ENCODE data around the gene CDK8. TPM values are rescaled to one million over a fixed set of nuclear protein-coding genes. Genes with fewer than 3 reads are reported as not detected.
"Not testable (repeated sequence)": the region's sequence is repeated elsewhere in the genome, so short reads cannot be mapped to it uniquely, and the experiment has no call there.

Gene CDK8
- total RNA-seq, result 12.8 and 16.6 TPM in 2 replicates

DNA sequence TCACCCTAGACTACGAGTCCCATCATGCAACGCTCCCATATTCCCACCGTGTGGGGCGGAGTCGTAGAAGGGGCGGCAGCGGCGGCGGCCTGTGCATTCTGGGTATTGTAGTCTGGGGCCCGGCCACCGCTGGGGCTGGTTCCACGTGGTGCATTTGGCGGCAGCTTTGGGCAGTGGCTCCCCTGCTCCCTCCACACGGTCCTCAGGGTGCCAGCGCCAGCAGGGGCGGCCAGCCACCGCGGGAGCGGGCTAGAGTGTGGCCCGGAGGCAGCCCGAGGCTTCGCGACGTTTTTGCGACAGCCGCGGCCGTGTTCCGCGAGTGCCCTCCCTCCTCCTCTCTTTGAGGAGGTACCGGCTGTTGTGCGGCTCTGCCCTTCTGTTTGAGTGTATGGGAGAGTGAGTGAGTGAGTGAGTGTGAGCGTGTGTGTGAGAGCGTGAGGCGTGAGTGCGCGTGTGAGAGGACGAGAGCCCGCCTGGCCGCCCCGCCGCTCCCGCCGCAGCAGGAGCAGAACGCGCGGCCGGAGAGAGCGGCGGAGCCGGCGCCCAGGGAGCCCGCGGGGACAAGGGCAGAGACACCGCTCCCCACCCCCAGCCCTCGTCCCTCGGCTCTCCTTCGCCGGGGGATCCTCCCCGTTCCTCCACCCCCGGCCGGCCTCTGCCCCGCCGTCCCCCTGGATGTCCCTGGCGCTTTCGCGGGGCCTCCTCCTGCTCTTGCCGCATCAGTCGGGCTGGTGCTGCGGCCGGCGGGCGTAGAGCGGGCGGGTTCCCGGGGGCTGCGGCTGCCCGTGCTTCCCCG is at the start of gene CDK8:
Gene CDK8, plus strand, starts transcription at position 343 of the 796 bp plus-strand sequence. CDS start 513 bp downstream, outside the sequence.
- DNase-seq, result peak; percentile 91

DNA sequence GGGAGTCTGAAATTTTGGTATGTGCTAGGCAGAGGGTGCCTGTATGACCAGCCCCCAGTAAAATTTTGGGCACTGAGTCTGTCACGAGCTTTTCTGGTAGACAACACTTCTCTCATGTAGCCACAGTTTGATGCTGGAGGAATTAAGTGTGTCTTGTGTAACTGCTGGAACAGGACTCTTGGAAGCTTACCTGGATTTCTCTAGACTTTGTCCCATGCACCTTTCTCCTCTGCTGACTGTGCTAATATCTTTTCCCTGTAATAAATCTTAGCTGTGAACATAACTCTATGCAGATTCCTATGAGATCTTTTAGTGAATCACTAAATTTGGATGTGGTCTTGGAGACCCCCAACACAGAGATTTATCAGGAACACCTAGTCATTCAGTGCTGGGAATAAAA is 45.6 kb upstream of the CDK8 start:
- DNase-seq, result no peak

DNA sequence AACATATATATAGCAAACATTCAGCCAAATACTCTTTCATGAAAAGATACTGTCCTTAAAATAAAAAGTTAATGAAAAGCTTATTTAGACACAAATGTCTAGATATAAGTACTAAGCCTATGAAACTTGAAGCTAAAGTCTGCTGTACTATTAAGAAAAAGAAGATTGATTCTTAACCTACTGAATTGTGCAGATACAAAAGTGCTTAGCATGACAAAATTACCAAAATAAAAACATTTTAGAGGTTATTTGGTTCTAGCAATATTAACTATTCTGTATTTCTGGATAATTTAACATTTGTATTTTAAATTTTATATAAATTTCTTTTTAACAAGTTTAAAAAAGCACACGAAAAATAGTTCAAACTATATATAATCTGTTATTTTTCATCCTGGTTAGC is 40.6 kb upstream of the CDK8 start:
- DNase-seq, result no peak

DNA sequence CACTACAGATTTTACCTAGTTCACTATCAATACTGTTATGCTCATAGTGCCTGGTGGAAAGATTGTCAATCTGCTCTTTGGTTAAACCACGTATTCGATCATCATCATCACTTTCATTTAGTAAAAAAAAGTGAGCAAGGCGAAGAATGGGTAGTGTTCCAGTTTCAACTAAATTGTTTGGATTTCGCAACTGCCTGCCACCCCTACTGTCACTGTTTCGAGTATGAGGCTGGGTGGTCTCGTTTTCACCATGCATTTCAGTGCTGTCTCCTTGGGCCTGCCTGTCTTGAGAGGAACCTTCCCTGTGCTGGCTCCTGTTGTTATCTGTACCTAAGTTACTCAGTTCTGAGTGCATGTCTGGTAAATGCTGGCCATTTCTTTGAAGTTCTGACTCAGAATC is 39.9 kb upstream of the CDK8 start:
- no peak for DNase-seq

DNA sequence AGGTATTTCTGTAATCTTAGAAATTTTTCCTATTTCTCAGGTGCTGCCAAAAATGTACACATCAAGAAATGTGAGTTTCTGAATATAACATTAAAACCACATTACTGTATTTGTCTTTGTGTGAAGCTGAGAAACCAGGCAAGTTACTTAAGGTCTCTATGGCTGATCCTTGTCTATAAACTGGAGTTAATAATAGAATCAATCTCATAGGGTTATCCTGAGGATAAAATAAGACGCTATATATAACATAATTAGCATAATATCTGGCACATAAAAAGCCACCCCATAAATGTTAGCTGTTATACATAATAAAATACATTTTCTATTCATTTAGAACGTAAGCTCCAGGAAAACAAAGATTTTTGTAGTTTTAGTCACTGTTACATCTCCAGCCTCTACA is 37.9 kb upstream of the CDK8 start:
- DNase-seq, result no peak

DNA sequence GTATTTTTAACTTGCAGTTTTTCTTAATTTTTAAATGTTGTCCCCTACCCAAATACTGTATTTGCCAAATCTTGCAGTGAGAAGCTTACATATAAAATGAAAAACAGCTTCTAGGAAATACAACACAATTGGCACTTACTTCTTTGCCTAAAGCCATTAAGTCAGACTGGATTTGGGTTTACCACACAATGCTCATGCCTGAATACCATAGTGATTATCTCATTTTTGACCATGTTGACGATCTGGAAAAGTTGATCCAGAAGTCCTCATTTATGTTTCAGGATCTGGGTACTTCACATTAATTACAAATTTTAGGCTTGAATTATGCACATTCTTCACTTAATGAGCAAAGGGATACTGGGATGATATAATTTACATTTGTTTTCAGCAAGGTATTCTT is 34.2 kb upstream of the CDK8 start:
- no peak for DNase-seq

DNA sequence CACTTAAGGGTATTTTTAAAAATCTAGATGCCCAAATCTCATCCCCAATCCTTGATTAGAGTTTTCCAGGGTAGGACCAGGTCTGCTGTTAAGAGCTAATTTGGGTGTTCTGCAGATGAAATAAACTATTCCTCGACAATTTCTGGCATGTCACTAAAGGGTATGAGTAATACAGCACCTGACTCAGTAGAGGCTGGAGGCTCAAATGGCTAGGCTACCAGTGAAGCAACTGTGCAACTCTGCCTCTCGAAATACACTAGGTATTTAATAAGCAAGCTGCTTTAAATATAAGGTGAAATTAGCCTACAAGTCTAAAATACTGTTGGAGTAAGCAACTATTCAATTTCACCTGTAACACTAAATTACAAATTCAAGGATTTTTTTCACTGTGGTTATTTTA is 33.4 kb upstream of the CDK8 start:
- DNase-seq, result peak; percentile 52

DNA sequence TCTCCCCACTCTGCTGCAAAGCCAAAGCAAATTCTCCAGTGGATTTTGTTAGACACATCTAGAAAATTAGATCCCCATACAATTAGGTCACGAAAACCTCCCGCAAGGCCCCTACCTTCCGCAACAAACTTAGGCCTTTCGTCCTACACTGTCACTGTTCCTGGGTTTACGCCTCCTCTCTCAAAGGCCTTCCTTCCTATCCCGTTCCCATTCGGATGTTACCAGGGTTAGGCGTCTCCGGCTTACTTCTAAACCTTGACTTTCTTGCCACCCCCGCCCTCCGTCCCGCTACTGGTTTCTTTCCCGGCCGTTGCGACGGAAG is 32.6 kb upstream of the CDK8 start:
- DNase-seq, result no peak

DNA sequence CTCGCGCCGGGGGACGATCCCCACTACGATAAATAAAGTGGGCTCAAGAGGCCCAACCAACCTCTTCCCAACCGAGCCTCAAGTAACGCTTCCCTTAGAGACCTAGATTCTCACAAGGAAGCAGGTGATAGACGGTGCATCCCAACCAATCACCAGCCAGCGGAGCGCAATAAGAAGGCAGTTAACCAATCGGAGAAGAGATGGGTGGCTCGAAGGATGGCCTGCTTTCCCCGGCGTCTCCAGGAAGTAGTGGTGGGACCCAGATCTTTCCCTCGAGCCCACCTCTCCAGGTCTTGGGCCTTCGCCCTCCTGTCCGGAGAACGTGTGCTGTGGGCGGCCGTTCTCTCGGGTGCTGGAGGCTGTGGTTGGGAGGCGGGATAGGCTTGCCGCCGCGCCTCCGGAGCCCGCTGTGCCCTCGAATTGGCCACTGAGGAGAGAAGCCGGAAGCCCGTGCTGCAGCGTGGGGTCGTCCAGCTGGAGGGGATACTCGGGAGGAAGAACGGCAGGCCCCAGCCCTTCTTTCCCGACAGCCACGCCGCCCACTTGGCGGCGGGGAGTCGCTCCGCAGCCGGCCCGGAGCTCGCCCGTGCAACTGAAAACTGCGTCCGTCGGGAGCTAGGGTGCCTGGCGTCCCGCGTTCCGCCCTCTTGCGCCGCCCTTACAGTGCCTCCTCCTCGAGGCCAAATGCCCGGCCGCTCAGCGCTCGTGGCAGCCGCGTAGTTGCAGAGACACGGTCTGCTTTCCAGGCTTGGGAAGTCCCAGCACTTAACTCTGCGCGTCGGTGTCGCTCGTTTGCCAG is 32.0 kb upstream of the CDK8 start, which contains the start of gene RNF6:
Gene RNF6, minus strand, starts transcription at position 594 of the 799 bp plus-strand sequence. CDS start 2,665 bp downstream, outside the sequence.
- DNase-seq, result peak; percentile 99

DNA sequence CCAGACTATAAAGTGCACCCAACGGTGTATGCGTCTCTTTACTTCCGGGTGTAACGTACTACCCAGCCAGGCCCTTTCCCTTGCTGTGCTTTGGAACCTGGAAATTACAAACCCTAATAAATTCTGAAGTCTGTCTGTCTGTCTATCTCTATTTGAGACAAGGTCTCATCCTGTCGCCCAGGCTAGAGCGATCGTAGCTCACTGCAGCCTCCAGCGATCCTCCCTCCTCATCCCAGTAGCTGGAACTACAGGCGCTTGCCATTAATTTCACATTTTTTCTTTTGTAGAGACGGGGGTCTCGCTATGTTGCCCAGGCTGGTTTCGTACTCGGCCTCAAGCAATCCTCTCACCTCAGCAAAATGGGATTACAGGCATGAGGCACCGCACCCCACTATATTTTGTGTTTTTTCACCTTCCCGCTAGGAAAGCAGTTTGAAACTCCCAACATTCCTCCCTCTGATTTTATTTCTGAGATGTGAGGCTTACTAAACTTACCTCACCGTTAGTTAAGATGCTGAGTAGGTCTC is 31.3 kb upstream of the CDK8 start:
- DNase-seq, result no peak

DNA sequence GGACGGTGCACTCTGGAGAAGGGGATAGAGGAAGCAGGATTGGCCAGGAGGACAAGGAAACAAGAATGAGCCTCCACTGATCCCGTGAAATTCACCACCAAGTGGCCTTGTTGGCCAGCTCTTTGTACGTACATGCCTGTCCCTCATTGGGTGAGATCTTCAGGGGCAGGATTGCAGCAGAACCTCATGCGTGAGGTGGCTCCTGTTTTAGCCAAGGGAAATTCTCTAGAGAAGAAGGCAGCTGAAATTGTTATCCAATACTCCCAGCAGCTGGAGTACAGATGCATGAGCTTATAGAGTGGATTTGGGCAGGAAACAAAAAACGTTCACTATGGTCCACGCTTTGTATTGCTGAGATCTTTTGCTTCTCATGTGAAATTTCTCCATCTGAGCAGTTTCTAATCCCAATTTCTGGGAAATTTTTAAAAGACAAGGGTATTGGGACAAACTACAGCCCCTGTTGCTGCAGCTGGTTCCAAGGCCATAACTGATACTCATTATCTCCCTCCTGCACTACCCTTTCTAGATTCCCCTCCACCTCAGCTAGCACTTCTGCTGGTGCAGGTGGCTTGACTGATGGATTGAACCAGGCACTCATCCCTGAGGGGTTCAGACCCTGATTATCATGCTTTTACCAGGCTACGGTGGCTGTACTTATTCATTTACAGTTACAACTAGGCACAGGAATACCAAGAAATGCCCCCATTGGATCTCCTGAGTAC is 27.9 kb upstream of the CDK8 start:
- DNase-seq, result no peak

DNA sequence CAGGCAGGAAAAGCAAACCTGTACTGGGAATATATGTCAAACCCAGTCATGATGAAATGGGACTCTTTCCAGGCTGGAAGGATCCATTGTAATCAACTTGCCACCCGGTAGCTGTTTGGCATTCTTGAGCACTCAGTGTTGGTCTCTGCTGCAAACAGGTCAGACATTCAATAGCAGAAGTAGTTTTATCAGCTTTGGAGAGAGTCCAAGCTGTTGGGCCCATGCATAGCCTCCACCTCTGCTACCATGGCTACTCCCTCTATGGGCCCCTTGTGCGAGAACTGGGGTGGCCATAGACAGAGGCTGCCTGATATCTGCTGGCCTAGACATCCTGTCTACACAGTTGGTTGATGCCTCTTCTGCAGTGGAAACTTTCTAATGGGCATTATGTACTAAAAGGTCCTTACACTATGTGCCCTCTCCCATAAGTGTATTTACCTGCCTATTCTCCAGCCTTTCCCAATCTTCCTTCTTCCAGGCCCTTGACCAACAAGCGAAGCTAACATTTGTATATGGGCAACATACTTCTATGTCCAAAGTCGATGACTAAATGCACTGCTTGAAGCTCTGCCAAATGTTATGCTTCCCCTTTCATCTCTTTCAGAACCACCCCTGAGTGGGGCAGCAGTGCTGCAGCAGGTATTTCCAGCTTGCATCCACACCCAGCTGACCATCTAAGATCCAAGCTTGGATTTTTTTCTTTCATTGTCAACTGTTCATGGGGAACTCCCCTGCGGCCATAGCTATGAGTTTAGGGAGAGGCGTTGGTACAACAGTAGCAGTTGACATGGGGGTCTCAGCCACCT is 26.6 kb upstream of the CDK8 start:
- DNase-seq, result no peak

DNA sequence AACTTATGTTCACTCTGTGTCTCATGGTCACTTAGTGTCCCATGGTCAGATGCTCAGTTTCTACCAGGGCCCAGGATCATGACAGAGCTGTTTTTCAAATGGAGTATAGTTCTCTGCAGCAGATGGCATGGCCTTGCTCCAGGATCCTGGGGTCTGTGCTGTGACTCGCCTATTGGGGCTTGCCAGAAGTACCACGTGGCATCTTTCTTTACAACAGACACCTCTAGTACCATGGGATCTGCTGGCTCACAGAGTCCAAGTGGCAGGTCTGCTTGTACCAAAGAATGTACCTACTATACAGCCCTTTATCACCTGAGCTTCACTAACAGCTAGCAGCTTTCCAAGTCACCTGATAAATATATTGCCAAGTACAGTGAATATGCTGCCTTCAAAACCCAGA is 25.8 kb upstream of the CDK8 start:
- no peak for DNase-seq

DNA sequence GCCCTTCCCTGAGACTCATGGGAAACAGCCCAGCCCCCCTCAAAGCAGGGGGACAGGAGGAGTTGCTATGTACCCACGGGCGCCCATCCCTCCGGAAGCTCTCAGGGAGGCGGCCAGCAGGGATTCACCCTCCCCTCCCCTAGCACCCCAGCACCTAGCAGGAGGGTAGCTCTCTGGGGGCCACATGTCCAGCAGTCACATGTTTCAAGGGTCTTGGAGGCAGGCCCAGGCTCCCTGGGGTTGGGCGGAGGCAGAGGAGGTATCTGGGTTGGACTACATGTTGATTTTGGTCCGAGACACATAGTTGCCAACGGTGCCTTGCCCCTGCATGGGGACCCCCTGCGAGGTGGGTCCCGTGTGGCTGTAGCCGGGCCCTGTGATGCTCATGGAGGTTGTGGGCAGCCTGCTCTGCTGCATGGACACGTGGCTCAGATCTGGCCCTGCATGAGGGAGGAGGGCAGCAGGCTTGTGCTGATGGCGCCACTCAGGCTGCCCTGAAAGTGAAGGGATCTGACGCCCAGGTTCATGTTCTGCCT is 24.8 kb upstream of the CDK8 start:
- DNase-seq, result no peak

DNA sequence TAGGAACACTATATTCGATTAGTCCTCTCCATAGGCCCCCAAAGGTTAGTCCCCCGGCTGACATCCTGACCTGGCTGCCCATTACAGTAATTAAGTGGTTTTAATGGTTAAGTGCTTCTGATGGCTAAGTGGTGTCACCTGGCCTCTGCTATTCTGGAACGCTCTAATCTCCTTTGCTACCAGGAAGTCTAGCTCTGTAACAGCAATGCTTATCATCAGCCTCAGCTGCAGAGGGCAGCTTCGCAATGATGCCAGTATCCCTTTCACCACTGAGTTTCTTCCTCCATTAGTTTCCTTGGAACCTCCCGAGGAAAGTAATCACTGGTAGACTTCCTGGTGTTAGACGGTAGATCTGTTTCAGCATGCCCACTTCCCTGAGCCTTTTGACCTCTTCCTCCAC is 23.2 kb upstream of the CDK8 start:
- DNase-seq, result no peak

DNA sequence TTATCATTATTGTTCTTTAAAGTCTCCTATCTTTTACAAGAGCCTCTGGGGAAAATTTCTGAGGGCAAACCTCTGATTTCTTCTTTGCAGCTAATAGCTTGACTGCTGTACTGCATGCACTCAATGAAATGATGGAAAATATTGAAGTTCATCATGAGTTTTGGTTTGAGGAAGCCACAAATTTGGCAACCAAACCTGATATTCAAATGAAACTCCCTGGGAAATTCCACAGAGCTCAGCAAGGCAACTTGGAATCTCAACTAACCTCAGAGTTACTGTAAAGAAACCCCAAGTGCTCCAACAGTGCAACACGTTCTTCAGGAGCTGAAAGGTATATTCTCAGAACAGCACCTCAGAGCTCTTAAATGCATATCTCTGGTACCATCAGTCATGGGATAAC is 17.6 kb upstream of the CDK8 start:
- DNase-seq, result no peak

DNA sequence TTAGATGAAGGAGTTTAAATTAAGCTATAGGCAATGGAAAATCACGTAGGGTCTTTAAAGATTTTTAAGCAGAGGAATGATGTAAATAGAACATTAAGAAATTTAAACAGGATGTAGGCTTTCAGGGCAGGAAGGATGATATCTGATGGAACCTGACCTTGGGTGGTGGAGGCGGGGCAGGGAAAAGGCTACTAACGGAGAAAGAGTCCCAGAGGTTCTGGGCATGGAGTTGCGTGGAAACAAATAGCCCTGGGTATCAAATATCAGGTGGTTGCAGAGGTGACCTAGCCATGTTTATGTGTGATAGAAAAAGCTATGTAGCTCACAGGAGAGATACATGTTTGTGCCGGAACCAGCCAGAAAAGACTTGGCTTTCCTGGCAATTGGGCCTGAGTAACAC is 7.8 kb upstream of the CDK8 start:
- no peak for DNase-seq

DNA sequence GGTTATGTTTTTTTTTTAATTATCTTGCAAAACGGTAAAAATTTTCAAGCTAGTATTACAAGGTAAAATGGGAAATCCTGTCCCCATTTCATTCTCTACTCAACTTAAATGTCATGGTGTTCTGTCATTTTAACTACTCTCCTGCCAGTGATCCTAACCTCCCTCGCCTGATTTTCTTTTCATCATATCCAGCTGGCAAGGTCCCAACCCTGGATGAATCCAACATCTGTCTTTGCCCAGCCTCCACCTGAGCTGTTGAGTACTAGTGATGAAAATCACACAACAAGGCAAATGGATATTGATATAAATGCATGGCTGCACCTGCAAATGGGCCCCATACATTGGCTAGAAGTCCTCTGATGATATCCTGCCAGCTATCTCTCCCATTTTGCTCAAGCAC is 6.9 kb upstream of the CDK8 start:
- no peak for DNase-seq

DNA sequence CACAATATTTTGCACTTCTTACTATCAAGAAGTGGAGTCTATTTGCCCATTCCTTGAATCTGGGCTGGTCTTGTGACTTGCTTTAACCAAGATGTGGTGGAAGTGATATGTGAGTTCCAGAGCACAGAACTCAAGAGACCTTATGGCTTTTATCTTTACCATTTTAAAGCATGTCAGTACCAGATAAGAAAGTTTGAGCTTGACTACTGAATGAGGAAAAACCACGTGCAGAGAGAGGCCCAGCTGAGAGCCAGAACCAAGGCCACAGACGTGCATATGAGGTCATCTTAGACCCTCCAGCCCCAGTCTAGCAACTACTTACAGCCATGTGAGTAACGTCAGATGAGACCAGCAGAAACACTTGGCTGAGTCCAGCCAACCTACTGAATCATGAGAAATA is 6.3 kb upstream of the CDK8 start:
- no peak for DNase-seq

DNA sequence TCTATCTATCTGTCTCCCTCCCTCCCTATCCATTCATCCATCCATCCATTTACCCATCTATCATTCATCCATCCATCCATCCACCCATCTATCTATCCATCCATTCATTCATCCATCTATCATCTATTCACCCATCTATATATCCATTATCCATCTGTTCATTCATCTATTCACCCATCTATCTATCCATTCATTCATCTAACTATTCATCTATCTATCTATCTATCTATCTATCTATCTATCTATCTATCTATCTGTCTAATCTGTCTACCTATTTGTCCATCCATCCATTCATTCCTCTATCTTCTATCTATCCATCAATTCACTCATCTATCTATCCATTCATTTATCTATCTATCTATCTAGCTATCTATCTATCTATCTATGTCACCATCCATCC is 4.4 kb upstream of the CDK8 start:
- no peak for DNase-seq

DNA sequence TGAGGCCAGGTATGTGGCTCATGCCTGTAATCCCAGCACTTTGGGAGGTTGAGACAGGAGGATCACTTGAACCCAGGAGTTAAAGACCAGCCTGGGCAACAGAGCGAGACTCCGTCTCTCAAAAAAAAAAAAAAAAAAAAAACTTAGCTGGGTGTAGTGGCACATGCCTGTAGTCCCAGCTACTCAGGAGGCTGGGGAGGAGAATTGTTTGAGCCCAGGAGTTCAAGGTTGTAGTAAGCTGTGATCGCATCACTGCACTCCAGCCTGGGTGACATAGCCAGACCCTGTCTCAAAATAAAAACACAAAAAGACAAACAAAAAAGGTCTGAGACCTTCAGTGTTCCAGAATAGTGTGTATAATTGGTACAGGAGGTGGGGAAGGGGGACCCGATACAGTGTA is 1.9 kb upstream of the CDK8 start:
- not testable (repeated sequence) for DNase-seq

DNA sequence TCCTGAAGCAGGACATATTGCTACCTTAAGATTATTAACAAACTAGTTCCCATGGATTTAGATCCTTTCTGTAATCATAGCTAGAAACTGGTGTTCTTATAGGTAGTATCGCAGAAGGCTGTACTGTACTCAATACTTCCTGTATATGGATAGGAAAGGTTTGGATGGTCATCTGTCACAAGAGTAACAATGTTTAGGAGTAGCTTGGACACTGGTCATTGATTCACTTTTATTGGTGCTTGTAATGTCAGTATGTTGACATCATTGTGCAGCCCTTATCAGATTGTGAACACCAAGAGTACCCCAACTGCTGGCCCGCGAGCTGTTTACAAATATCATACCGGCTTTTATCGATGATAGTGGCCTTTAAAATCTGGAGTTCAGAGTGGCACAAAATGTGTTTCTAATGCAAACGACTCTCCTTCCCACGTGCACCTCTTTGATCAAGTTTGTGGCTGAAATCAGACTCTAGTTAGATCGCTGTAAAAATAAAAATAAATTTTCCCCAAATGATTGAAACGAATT is 605 bp upstream of the CDK8 start:
- DNase-seq, result no peak

Data from dermis blood vessel endothelial cell (primary cell).